HepG2 (cell line): ENCODE data around the gene CHD9. TPM values are rescaled to one million over a fixed set of nuclear protein-coding genes. Genes with fewer than 3 reads are reported as not detected.

Experiments used
- ATAC-seq: fragments of 200-7000 bp; cut with Tn5 transposase; 3 replicates; pipeline ENCODE4 v1.9.1; 2020; ENCODE audit warnings: mild to moderate bottlenecking, moderate library complexity
- BruUV-seq: library from RNA; stranded (reverse); fragments of 400-500 nt; replicated peaks from 2 replicates; lab custom pipeline; 2021; lab: Mats Ljungman, UMichigan
- CTCF ChIA-PET: fragments of 300-600 bp; formaldehyde crosslinking; extraction: SDS; loops from one replicate; lab custom pipeline; 2021; ENCODE audit warnings: low total read pairs, inconsistent platforms, low intra/inter-chr PET ratio; lab: Yijun Ruan, JAX
- POLR2A ChIA-PET: fragments of 350-600 bp; sonication (Branson Sonifier 250); formaldehyde crosslinking; loops from one replicate; lab custom pipeline; 2020; ENCODE audit warnings: antibody characterized with exemption, inconsistent platforms; lab: Yijun Ruan, JAX
- DNase-seq: peaks from one replicate; pipeline ENCODE4 v3.0.0-alpha.2; 2015; ENCODE audit warnings: low spot score
- FAIRE-seq: peaks from 3 replicates; lab custom pipeline; 2011; peaks lifted over from hg19 to GRCh38; lab: Jason Lieb, UNC
- H2AFZ ChIP-seq: one replicate; pipeline ENCODE4 v1.6.1; 2011; ENCODE audit warnings: low read length, inconsistent platforms
- H3K27ac ChIP-seq: fragments of 300-600 bp; 3 replicates; pipeline ENCODE4 v1.8.0; 2011; ENCODE audit warnings: mixed run types, mild to moderate bottlenecking, mixed read lengths, low read length, inconsistent platforms; ENCODE audit not compliant: insufficient read depth; ENCODE audit errors: extremely low read length
- H3K27me3 ChIP-seq, 2 experiments: fragments of 200-600 bp in 1 of 2; 2 replicates in 1 of 2; 3 replicates in 1 of 2; pipeline versions ENCODE4 v1.6.0 to v1.8.0; 2011; ENCODE audit warnings: low read length in 2 of 2, mild to moderate bottlenecking in 2 of 2, moderate library complexity in 2 of 2, inconsistent platforms in 1 of 2; ENCODE audit not compliant: insufficient read depth in 2 of 2, control insufficient read depth in 1 of 2
- H3K36me3 ChIP-seq, 2 experiments: fragments of 200-600 bp in 1 of 2; replicated peaks in 1 of 2; 2 replicates in 1 of 2; 3 replicates in 1 of 2; pipeline versions ENCODE4 v1.5.1 to v1.8.0; 2011; ENCODE audit warnings: low read length in 2 of 2, inconsistent platforms in 1 of 2; ENCODE audit not compliant: insufficient read depth in 2 of 2, control insufficient read depth in 1 of 2
- H3K4me1 ChIP-seq: 2 replicates; pipeline ENCODE4 v1.5.1; 2012; ENCODE audit warnings: low read length, inconsistent platforms; ENCODE audit not compliant: insufficient read depth
- H3K4me2 ChIP-seq: 2 replicates; pipeline ENCODE4 v1.6.0; 2011; ENCODE audit warnings: low read depth, low read length, inconsistent platforms
- H3K4me3 ChIP-seq, 3 experiments: fragments of 200-600 bp in 1 of 3; sonication (generic), shearing (Covaris generic) in 1 of 3; replicated peaks in 1 of 3; 2 replicates each; pipeline ENCODE4 v1.5.1; 2011 to 2016; ENCODE audit warnings: low read length in 3 of 3, inconsistent platforms in 2 of 3, low read depth in 2 of 3, mild to moderate bottlenecking in 2 of 3, control low read depth in 1 of 3, mixed read lengths in 1 of 3; ENCODE audit not compliant: insufficient read depth in 1 of 3
- H3K79me2 ChIP-seq: one replicate; pipeline ENCODE4 v1.6.1; 2011; ENCODE audit warnings: low read length, inconsistent platforms; ENCODE audit not compliant: insufficient read depth
- H3K9ac ChIP-seq: 2 replicates; pipeline ENCODE4 v1.6.0; 2011; ENCODE audit warnings: mild to moderate bottlenecking, low read depth, low read length, inconsistent platforms; ENCODE audit not compliant: insufficient read depth
- H3K9me3 ChIP-seq: 2 replicates; pipeline ENCODE4 v1.5.1; 2012; ENCODE audit warnings: mild to moderate bottlenecking, low read length
- H4K20me1 ChIP-seq: 2 replicates; pipeline ENCODE4 v1.6.0; 2011; ENCODE audit warnings: inconsistent platforms, mild to moderate bottlenecking, low read length, moderate library complexity; ENCODE audit not compliant: insufficient read depth
- CC2D1A ChIP-seq: sonication (generic); formaldehyde crosslinking; IDR thresholded peaks from 2 replicates; pipeline ENCODE4 v1.8.1; 2023; ENCODE audit warnings: mild to moderate bottlenecking, missing genetic modification reagents
- ZNF124 ChIP-seq: sonication (generic); formaldehyde crosslinking; IDR thresholded peaks from 2 replicates; pipeline ENCODE4 v1.4.0; 2020; ENCODE audit warnings: missing genetic modification reagents
- ZNF329 ChIP-seq: sonication (generic); formaldehyde crosslinking; IDR thresholded peaks from 2 replicates; pipeline ENCODE4 v1.9.0; 2021; ENCODE audit warnings: low read depth, mild to moderate bottlenecking, missing genetic modification reagents
- ZNF333 ChIP-seq: sonication (generic); formaldehyde crosslinking; IDR thresholded peaks from 2 replicates; pipeline ENCODE4 v1.4.0; 2020; ENCODE audit warnings: mild to moderate bottlenecking, missing genetic modification reagents, borderline replicate concordance
- ZNF44 ChIP-seq: sonication (generic); formaldehyde crosslinking; IDR thresholded peaks from 2 replicates; pipeline ENCODE4 v1.5.1; 2020; ENCODE audit warnings: mild to moderate bottlenecking, missing genetic modification reagents
- whole genome bisulfite sequencing: methylation state at CpG from one replicate; pipeline ENCODE4 v1.1.6; 2017; ENCODE audit warnings: low lambda C conversion rate; 5-methylcytosine and 5-hydroxymethylcytosine counted together
- in situ Hi-C: cut with HindIII; loops from 2 replicates; pipeline ENCODE4 v1.10.0; 2017; ENCODE audit warnings: low pct_unique_long_range_greater_than_20kb; ENCODE audit not compliant: extremely low pct_ligation_motif_present
- intact Hi-C: fragments of 100-400 bp; cut with micrococcal nuclease; formaldehyde crosslinking; loops from one replicate; pipeline ENCODE4 v1.10.0; 2022; ENCODE audit not compliant: unreplicated experiment
- polyA plus RNA-seq, 8 experiments: library from polyadenylated mRNA; depleted of rRNA in 3 of 8; stranded (reverse) in 7 of 8; unstranded in 1 of 8; fragments of >200 nt; fragmentation: Illumina TruSeq in 4 of 8; extraction: Trizol in 4 of 8; gene quantifications; 2 replicates each; pipeline versions ENCODE4 v1.2.1 to v1.2.3, GENCODE V29; 2011 to 2016; ENCODE audit warnings: low read depth in 4 of 8, missing spikeins in 1 of 8, mixed read lengths in 1 of 8; ENCODE audit not compliant: insufficient read depth in 1 of 8
- total RNA-seq, 5 experiments: library from RNA; depleted of rRNA; stranded (reverse); fragments of >200 nt; fragmentation: Illumina TruSeq; extraction: Trizol; gene quantifications; 2 replicates each; pipeline ENCODE4 v1.2.3, GENCODE V29; 2016; ENCODE audit warnings: low read depth in 1 of 5
- TF ChIP-seq, protein P1 (sequence below): sonication (generic); formaldehyde crosslinking; IDR thresholded peaks from 2 replicates; pipeline ENCODE4 v1.9.0; 2021; ENCODE audit warnings: missing genetic modification reagents, mild to moderate bottlenecking, borderline replicate concordance
- TF ChIP-seq, protein P2 (sequence below): sonication (generic); formaldehyde crosslinking; IDR thresholded peaks from 2 replicates; pipeline ENCODE4 v1.5.1; 2020; ENCODE audit warnings: missing genetic modification reagents, mild to moderate bottlenecking, borderline replicate concordance
- TF ChIP-seq, protein P3 (sequence below): sonication (generic); formaldehyde crosslinking; IDR thresholded peaks from 2 replicates; pipeline ENCODE4 v1.4.0; 2020; ENCODE audit warnings: mild to moderate bottlenecking, missing genetic modification reagents
- TF ChIP-seq, protein P4 (sequence below): sonication (generic); IDR thresholded peaks from 2 replicates; pipeline ENCODE4 v1.6.1; 2016; ENCODE audit warnings: low read depth, borderline replicate concordance
- TF ChIP-seq, protein P5 (sequence below): sonication (generic); formaldehyde crosslinking; conservative IDR thresholded peaks from 2 replicates; pipeline ENCODE4 v1.4.0; 2020; ENCODE audit warnings: missing genetic modification reagents
- TF ChIP-seq, protein P6 (sequence below): fragments of 450-650 bp; IDR thresholded peaks from 2 replicates; pipeline ENCODE4 v1.6.1; 2017

CHD9 gene
- total and polyA plus RNA-seq, 2 of the 13 experiments (the other 11 are each of a cell fraction or from before 2014, with no cell fraction given) = 23.4 to 27.7 TPM

DNA sequence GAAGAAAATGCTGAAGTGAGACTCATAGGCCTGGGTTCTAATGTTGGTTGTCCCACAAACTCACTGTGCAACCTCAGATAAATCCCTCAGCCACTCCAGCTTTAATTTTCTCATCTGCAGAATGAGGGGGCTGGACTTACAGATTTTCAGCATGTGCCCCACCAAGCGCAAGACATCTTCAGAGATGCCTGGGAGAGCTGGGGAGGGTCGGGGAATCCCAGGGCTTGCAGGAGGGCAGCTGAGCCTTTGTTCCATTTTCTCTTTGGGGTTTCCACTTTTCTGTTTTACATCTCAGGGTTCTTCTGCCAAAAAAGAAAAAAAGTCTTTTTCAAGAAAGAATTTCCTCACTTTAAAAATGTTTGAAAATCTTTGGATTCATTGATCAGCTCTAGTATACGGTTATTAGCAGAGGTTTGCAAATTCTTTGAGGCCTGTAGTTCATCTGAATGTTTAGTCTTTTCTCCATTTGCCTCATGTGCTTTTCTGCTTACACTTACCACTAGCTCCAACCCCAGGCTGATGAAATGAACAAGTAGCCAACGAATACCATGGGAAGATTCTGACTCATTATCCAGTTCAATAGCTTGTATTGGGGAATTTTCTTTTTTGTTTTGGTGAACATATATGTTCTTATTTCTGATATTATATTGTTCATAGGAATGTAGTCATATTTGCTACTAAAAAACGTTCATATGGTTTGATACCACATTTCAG is 56.4 kb downstream of the CHD9 start:
- no TSS peak for BruUV-seq
- H2AFZ ChIP-seq = no peak overlapping the region
- ChIA-PET POLR2A (interaction anchor here (2.7 kb wide), 1 partner anchor 11 kb away, joined by 10 read pairs; no protein-coding TSS in a partner anchor), CTCF (no interaction called here)
- DNase-seq (no peak), ATAC-seq (no peak)
- H3K4me3 ChIP-seq = no peak overlapping the region
- in situ Hi-C loops = no loop called here
- TF ChIP-seq, protein P1, sequence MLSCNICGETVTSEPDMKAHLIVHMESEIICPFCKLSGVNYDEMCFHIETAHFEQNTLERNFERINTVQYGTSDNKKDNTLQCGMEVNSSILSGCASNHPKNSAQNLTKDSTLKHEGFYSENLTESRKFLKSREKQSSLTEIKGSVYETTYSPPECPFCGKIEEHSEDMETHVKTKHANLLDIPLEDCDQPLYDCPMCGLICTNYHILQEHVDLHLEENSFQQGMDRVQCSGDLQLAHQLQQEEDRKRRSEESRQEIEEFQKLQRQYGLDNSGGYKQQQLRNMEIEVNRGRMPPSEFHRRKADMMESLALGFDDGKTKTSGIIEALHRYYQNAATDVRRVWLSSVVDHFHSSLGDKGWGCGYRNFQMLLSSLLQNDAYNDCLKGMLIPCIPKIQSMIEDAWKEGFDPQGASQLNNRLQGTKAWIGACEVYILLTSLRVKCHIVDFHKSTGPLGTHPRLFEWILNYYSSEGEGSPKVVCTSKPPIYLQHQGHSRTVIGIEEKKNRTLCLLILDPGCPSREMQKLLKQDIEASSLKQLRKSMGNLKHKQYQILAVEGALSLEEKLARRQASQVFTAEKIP (CRISPR knock-in tag) = no peak
- TF ChIP-seq CC2D1A (CRISPR knock-in tag) = no peak
- TF ChIP-seq, protein P2, sequence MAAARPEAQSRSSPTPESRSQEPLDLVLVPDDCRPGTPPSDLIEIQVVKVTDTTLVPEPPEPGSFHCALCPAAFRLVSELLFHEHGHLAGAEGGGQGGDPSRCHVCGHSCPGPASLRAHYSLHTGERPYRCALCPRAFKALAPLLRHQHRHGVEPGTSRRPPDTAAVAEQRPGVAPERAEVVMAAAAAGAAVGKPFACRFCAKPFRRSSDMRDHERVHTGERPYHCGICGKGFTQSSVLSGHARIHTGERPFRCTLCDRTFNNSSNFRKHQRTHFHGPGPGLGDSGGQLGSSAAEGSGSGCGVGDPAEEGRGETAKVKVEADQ (CRISPR knock-in tag) = no peak
- no peak for TF ChIP-seq ZNF44 (CRISPR knock-in tag)
- no peak for TF ChIP-seq ZNF333 (CRISPR knock-in tag)
- TF ChIP-seq, protein P3, sequence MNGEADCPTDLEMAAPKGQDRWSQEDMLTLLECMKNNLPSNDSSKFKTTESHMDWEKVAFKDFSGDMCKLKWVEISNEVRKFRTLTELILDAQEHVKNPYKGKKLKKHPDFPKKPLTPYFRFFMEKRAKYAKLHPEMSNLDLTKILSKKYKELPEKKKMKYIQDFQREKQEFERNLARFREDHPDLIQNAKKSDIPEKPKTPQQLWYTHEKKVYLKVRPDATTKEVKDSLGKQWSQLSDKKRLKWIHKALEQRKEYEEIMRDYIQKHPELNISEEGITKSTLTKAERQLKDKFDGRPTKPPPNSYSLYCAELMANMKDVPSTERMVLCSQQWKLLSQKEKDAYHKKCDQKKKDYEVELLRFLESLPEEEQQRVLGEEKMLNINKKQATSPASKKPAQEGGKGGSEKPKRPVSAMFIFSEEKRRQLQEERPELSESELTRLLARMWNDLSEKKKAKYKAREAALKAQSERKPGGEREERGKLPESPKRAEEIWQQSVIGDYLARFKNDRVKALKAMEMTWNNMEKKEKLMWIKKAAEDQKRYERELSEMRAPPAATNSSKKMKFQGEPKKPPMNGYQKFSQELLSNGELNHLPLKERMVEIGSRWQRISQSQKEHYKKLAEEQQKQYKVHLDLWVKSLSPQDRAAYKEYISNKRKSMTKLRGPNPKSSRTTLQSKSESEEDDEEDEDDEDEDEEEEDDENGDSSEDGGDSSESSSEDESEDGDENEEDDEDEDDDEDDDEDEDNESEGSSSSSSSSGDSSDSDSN (CRISPR knock-in tag) = no peak
- TF ChIP-seq ZNF329 (CRISPR knock-in tag) = no peak
- TF ChIP-seq, protein P4, sequence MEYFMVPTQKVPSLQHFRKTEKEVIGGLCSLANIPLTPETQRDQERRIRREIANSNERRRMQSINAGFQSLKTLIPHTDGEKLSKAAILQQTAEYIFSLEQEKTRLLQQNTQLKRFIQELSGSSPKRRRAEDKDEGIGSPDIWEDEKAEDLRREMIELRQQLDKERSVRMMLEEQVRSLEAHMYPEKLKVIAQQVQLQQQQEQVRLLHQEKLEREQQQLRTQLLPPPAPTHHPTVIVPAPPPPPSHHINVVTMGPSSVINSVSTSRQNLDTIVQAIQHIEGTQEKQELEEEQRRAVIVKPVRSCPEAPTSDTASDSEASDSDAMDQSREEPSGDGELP = no peak
- TF ChIP-seq, protein P5, sequence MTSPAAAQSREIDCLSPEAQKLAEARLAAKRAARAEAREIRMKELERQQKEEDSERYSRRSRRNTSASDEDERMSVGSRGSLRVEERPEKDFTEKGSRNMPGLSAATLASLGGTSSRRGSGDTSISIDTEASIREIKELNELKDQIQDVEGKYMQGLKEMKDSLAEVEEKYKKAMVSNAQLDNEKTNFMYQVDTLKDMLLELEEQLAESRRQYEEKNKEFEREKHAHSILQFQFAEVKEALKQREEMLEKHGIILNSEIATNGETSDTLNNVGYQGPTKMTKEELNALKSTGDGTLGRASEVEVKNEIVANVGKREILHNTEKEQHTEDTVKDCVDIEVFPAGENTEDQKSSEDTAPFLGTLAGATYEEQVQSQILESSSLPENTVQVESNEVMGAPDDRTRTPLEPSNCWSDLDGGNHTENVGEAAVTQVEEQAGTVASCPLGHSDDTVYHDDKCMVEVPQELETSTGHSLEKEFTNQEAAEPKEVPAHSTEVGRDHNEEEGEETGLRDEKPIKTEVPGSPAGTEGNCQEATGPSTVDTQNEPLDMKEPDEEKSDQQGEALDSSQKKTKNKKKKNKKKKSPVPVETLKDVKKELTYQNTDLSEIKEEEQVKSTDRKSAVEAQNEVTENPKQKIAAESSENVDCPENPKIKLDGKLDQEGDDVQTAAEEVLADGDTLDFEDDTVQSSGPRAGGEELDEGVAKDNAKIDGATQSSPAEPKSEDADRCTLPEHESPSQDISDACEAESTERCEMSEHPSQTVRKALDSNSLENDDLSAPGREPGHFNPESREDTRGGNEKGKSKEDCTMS = no peak
- no peak for TF ChIP-seq ZNF124 (CRISPR knock-in tag)
- TF ChIP-seq, protein P6, sequence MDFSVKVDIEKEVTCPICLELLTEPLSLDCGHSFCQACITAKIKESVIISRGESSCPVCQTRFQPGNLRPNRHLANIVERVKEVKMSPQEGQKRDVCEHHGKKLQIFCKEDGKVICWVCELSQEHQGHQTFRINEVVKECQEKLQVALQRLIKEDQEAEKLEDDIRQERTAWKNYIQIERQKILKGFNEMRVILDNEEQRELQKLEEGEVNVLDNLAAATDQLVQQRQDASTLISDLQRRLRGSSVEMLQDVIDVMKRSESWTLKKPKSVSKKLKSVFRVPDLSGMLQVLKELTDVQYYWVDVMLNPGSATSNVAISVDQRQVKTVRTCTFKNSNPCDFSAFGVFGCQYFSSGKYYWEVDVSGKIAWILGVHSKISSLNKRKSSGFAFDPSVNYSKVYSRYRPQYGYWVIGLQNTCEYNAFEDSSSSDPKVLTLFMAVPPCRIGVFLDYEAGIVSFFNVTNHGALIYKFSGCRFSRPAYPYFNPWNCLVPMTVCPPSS = no peak
- TF ChIP-seq, all 625 proteins: peak for 0
- no peaks in the 10 kb centered on the region for H3K9me3 ChIP-seq
- WGBS = 90% methylated on average over 5 of the region's 5 CpGs
- no peak for FAIRE-seq
- no peaks in the 10 kb centered on the region for H3K4me1 ChIP-seq
- intact Hi-C loops = no loop called here
- no peak overlapping the region for H3K9ac ChIP-seq
- no peak overlapping the region for H3K27ac ChIP-seq
- H3K79me2 ChIP-seq = no peaks in the 10 kb centered on the region
- no peaks in the 10 kb centered on the region for H3K27me3 ChIP-seq
- H3K4me2 ChIP-seq = no peak overlapping the region
- H3K36me3 ChIP-seq = no peaks in the 10 kb centered on the region
- H4K20me1 ChIP-seq = no peaks in the 10 kb centered on the region
